ENCODE data around the gene CYP4F8.
"Not testable (repeated sequence)": the region's sequence is repeated elsewhere in the genome, so short reads cannot be mapped to it uniquely, and the experiment has no call there.

CYP4F8 gene

DNA sequence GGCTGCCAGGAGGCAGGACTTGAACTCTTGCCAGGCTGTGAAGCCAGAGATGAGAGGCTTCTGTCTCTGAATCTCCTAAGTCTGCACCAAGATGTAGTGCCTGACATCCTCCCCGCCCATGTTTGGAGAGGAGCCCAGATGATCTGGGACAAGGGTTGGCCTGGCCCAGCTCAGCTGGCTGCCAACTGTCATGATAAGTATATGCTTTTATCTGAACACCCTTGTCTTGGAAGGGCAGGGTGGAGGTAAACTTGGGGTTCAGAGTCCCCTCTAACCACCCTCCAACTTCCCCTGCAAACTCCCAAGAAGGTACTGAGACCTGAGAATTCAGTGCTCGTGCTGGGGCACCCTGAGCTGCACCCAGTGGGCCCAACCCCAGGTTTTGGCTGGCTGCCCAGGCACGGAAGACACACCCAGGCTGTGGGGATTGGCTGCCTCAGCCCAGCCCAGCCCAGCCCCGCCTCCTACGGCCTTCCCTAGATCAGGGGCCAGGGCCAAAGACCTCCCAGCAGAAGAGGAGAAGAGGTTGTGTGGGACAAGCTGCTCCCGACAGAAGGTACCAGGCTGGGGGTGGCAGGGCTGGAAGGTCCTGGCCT, 57.7 kb downstream of the CYP4F8 start, which contains the start of gene CYP4F12:
CYP4F12 (plus strand) TSS at position 508 of the 596 bp plus-strand sequence. CDS start 443 bp downstream, outside the sequence.
- no peak within 1 kb of the TSS for H3K4me3 ChIP-seq (ENCODE audit: low read length)

DNA sequence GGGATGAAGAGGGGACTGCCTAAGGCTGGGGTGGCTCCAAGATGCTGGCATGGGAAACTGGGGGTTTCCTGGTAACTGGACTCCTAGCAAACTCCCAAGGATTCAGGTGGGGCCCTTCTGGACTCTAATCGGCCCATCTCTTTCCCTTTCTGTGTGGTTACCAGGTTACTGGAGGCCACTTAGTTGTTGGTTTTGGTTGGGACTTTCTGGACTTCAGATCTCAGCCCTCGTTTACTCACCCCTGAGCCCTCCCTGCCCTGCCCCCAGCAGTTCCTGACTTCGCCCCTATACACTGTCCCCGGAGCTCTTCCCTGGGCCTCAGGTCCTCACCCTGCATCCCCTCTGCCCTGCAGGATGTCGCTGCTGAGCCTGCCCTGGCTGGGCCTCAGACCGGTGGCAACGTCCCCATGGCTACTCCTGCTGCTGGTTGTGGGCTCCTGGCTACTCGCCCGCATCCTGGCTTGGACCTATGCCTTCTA, 58.2 kb downstream of the CYP4F8 start:
- TF ChIP-seq ZNF274 (IDR thresholded peaks at IDR 0.05; ENCODE audit: low read depth, low read length) = no peak

More for the DNA sequence above, 57.7 kb downstream of the CYP4F8 start, which contains the start of gene CYP4F12:
- TF ChIP-seq ZNF274 (IDR thresholded peaks at IDR 0.05; ENCODE audit: low read depth, low read length) = no peak

DNA sequence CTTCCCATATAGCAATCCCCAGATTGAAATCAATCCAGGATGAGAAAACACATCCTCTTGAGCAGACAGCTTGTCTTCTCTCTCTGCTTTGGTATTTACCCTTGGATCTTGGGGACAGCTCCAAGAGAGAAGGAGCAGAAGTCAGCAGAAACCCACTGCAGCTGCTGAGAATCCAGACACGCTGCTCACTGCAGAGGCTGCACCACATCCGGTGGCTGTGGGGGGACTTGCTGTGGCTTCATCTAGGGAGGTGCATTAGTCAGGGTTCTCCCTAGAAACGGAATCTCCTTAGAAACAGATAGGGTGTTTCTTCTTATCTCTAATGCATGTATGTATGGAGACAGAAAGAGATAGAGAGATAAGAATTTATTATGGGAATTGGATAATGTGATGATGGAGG, 60.5 kb downstream of the CYP4F8 start:
- TF ChIP-seq ZNF274 (IDR thresholded peaks at IDR 0.05; ENCODE audit: low read depth, low read length) = no peak
- no peak overlapping the region for H3K4me3 ChIP-seq (ENCODE audit: low read length)

More for the DNA sequence above, 58.2 kb downstream of the CYP4F8 start:
- H3K4me3 ChIP-seq (ENCODE audit: low read length) = no peak overlapping the region

DNA sequence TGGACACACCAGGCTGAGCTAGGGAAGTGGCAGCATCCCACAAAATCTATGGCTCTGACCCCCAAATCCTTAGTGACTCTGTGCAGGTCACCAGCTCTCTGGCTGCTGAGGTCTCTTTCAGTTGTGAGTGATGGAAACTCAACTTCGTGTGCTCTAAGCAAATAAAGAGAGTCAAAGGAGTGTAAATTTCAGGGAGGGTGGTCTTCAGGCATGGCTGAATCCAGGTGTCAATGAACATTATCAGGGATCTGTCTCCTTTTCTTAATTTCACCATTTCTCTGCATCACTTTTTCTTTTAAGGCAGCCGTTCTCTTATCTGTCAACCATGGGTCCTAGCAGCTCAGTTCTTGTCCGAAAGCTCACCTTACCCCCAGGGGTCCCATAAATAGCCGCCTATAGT, 64.1 kb downstream of the CYP4F8 start:
- no peak overlapping the region for H3K4me3 ChIP-seq (ENCODE audit: low read length)
- TF ChIP-seq ZNF274 (IDR thresholded peaks at IDR 0.05; ENCODE audit: low read depth, low read length) = no peak

DNA sequence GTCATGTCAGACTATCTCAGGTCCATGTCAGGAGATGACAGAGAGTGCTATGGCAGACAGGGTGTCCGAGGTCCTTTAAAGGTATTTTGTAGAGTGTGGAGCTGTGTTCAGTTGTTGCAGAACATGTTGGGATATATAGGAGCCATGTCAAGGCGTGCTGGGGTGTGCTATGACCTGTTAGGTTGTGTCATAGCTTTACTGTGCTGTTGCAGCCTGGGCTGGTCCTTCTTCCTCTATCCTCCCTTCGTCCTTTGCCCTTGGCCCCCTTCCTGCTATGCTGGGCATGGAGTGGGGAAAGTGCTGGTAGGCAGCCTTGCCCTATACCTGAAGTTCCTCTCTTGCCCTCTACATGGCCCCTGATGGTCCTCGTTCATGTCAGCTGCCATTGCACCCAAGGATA, 64.8 kb downstream of the CYP4F8 start:
- not testable (repeated sequence) for H3K4me3 ChIP-seq (ENCODE audit: low read length)

All from GM08714 (cell line).